ENCODE results near the gene ASGR2.

- TF ChIP-seq CTCF (conservative IDR thresholded peaks at IDR 0.05), result no peak
- no peak for TF ChIP-seq ZFX (IDR thresholded peaks at IDR 0.05)
Measured at GRCh38 chr17:7109461-7110322, 4.9 kb downstream of the ASGR2 start.
